SIG-M5 treated with dmso at 0.1 percent for 504 hours (cell line): ENCODE data around the gene SC5D.

Experiments used
- DNase-seq: peaks from one replicate; lab custom pipeline; 2025; ENCODE audit not compliant: unreplicated experiment; lab: John Stamatoyannopoulos, UW

Gene SC5D

GRCh38 chr11:121291896-121292494 is 576 bp upstream of the SC5D start:
- peak; percentile 38 for DNase-seq

- no peak for DNase-seq
Measured at GRCh38 chr11:121293288-121293594, 670 bp downstream of the SC5D start.

- DNase-seq: no peak
Measured at GRCh38 chr11:121295246-121296029, 2.9 kb downstream of the SC5D start.

- DNase-seq: no peak
Measured at GRCh38 chr11:121297872-121298271, 5.3 kb downstream of the SC5D start.

GRCh38 chr11:121298774-121299173 is 6.2 kb downstream of the SC5D start:
- DNase-seq: no peak

- no peak for DNase-seq
Measured at GRCh38 chr11:121299417-121299816, 6.8 kb downstream of the SC5D start.

GRCh38 chr11:121300313-121300971 is 7.9 kb downstream of the SC5D start:
- DNase-seq: no peak

GRCh38 chr11:121300972-121301699 is 8.6 kb downstream of the SC5D start:
- peak; percentile 36 for DNase-seq

- DNase-seq: no peak
Measured at GRCh38 chr11:121304759-121305158, 12.2 kb downstream of the SC5D start.

GRCh38 chr11:121308816-121309215 is 16.2 kb downstream of the SC5D start:
- no peak for DNase-seq

GRCh38 chr11:121309688-121310087 is 17.1 kb downstream of the SC5D start:
- DNase-seq: no peak

GRCh38 chr11:121310908-121311307 is 18.3 kb downstream of the SC5D start:
- DNase-seq: no peak

GRCh38 chr11:121311373-121311772 is 18.8 kb downstream of the SC5D start:
- DNase-seq: no peak

GRCh38 chr11:121312483-121312882 is 19.9 kb downstream of the SC5D start:
- no peak for DNase-seq

- peak; percentile 71 for DNase-seq
Measured at GRCh38 chr11:121318848-121319834, 26.6 kb downstream of the SC5D start.

GRCh38 chr11:121321614-121322243 is 29.2 kb downstream of the SC5D start:
- peak; percentile 24 for DNase-seq

GRCh38 chr11:121323046-121323607 is 30.6 kb downstream of the SC5D start:
- DNase-seq: no peak

- no peak for DNase-seq
Measured at GRCh38 chr11:121326230-121326629, 33.7 kb downstream of the SC5D start.

- no peak for DNase-seq
Measured at GRCh38 chr11:121327553-121327952, 35.0 kb downstream of the SC5D start.
